SK-N-MC (cell line): ENCODE results near the gene PXT1.
"Not testable (repeated sequence)": the region's sequence is repeated elsewhere in the genome, so short reads cannot be mapped to it uniquely, and the experiment has no call there.

ENCODE experiments used
- DNase-seq: peaks from one replicate; pipeline ENCODE4 v3.0.0-alpha.2; 2011; ENCODE audit warnings: low read depth, low spot score
- H3K27ac ChIP-seq: fragments of 200-600 bp; sonication (generic); 2 replicates; pipeline ENCODE4 v1.5.1; 2016; ENCODE audit warnings: mixed run types
- H3K36me3 ChIP-seq: fragments of 200-600 bp; sonication (generic); 2 replicates; pipeline ENCODE4 v1.6.1; 2017; ENCODE audit warnings: antibody characterized with exemption, low read length, mixed read lengths; ENCODE audit not compliant: insufficient read depth
- H3K4me3 ChIP-seq: fragments of 200-600 bp; sonication (generic); 2 replicates; pipeline ENCODE4 v1.5.1; 2016
- H3K9ac ChIP-seq: fragments of 200-600 bp; sonication (generic); 2 replicates; pipeline ENCODE4 v1.8.0; 2017; ENCODE audit warnings: mixed run types, mixed read lengths; ENCODE audit not compliant: insufficient read length
- H3K9me3 ChIP-seq: fragments of 200-600 bp; sonication (generic); 2 replicates; pipeline ENCODE4 v1.6.1; 2017; ENCODE audit warnings: low read depth, mild to moderate bottlenecking, antibody characterized with exemption, low read length, moderate library complexity, mixed read lengths
- EZH2 ChIP-seq: fragments of 200-600 bp; sonication (generic); IDR thresholded peaks from one replicate; pipeline ENCODE4 v1.6.1; 2017; ENCODE audit warnings: antibody characterized with exemption
- FOXP2 ChIP-seq: optimal IDR thresholded peaks from 2 replicates; pipeline ENCODE3; 2011; ENCODE audit warnings: mild to moderate bottlenecking, moderate library complexity; ENCODE audit not compliant: insufficient read depth; ENCODE audit errors: extremely low read length, control extremely low read depth
- POLR2AphosphoS5 ChIP-seq: IDR thresholded peaks from 2 replicates; pipeline ENCODE4 v1.6.1; 2012; ENCODE audit warnings: mild to moderate bottlenecking, low read depth, low read length, borderline replicate concordance

PXT1 gene

GRCh38 chr6:36442671-36443470 is at the start of gene PXT1, which contains the start of gene KCTD20:
TSS of gene PXT1 (minus strand) at chr6:36442854. CDS start at chr6:36426082, 16,772 bp downstream.
TSS of gene KCTD20 (plus strand) at chr6:36443000. CDS start at chr6:36470098, 27,098 bp downstream.
- Histone ChIP-seq H3K4me3 (peak within 1 kb of the TSS; percentile 81), H3K36me3 (peaks cover 14% of the 10 kb centered on the region), H3K9ac (peak within 1 kb of the TSS; percentile 93), H3K9me3 (no peaks in the 10 kb centered on the region), H3K27ac (peak within 1 kb of the TSS; percentile 90)
- TF ChIP-seq FOXP2 (no peak), POLR2AphosphoS5 (peak; percentile 87)
- DNase-seq, result no peak

- no peak for DNase-seq
- Histone ChIP-seq H3K4me3 (no peak overlapping the region), H3K27ac (no peak overlapping the region), H3K9ac (no peak overlapping the region), H3K36me3 (peaks cover 41% of the 10 kb centered on the region), H3K9me3 (no peaks in the 10 kb centered on the region)
- TF ChIP-seq POLR2AphosphoS5 (no peak), FOXP2 (no peak), EZH2 (no peak)
Observed at GRCh38 chr6:36492092-36492491, 49.4 kb upstream of the PXT1 start.

- TF ChIP-seq FOXP2, result no peak
- TF ChIP-seq EZH2, result no peak
- DNase-seq, result no peak
- peaks cover 41% of the 10 kb centered on the region for H3K36me3 ChIP-seq
Observed at GRCh38 chr6:36491378-36491965, 48.8 kb upstream of the PXT1 start.

GRCh38 chr6:36489426-36489825 is 46.8 kb upstream of the PXT1 start:
- no peak for TF ChIP-seq FOXP2
- no peak for TF ChIP-seq POLR2AphosphoS5
- TF ChIP-seq EZH2, result no peak
- H3K36me3 ChIP-seq, result peaks cover 42% of the 10 kb centered on the region
- no peak overlapping the region for H3K27ac ChIP-seq
- no peak overlapping the region for H3K9ac ChIP-seq
- H3K9me3 ChIP-seq, result no peaks in the 10 kb centered on the region
- no peak overlapping the region for H3K4me3 ChIP-seq
- DNase-seq, result no peak

More at GRCh38 chr6:36491378-36491965, 48.8 kb upstream of the PXT1 start:
- H3K27ac ChIP-seq, result no peak overlapping the region
- no peak overlapping the region for H3K4me3 ChIP-seq
- H3K9ac ChIP-seq, result no peak overlapping the region
- no peaks in the 10 kb centered on the region for H3K9me3 ChIP-seq

GRCh38 chr6:36488221-36488620 is 45.6 kb upstream of the PXT1 start:
- Histone ChIP-seq H3K9ac (no peak overlapping the region), H3K27ac (no peak overlapping the region), H3K36me3 (peaks cover 45% of the 10 kb centered on the region), H3K9me3 (no peaks in the 10 kb centered on the region), H3K4me3 (no peak overlapping the region)
- no peak for DNase-seq
- TF ChIP-seq POLR2AphosphoS5 (no peak), FOXP2 (no peak), EZH2 (no peak)

GRCh38 chr6:36487698-36488097 is 45.0 kb upstream of the PXT1 start:
- no peak for DNase-seq
- H3K27ac ChIP-seq, result no peak overlapping the region

GRCh38 chr6:36484736-36485135 is 42.1 kb upstream of the PXT1 start:
- Histone ChIP-seq H3K36me3 (peaks cover 70% of the 10 kb centered on the region), H3K9me3 (no peaks in the 10 kb centered on the region), H3K27ac (no peak overlapping the region), H3K9ac (no peak overlapping the region), H3K4me3 (no peak overlapping the region)
- DNase-seq, result no peak
- no peak for TF ChIP-seq FOXP2
- TF ChIP-seq EZH2, result no peak
- no peak for TF ChIP-seq POLR2AphosphoS5

More at GRCh38 chr6:36487698-36488097, 45.0 kb upstream of the PXT1 start:
- Histone ChIP-seq H3K9me3 (no peaks in the 10 kb centered on the region), H3K36me3 (peaks cover 45% of the 10 kb centered on the region), H3K9ac (no peak overlapping the region), H3K4me3 (no peak overlapping the region)
- TF ChIP-seq POLR2AphosphoS5, result no peak
- TF ChIP-seq EZH2, result no peak
- no peak for TF ChIP-seq FOXP2

- not testable (repeated sequence) for H3K9me3 ChIP-seq, H3K9ac ChIP-seq, H3K4me3 ChIP-seq, H3K27ac ChIP-seq, DNase-seq
- H3K36me3 ChIP-seq, result peaks cover 77% of the 10 kb centered on the region
Observed at GRCh38 chr6:36483326-36483725, 40.7 kb upstream of the PXT1 start.

- no peaks in the 10 kb centered on the region for H3K9me3 ChIP-seq
- no peak overlapping the region for H3K4me3 ChIP-seq
- no peak for DNase-seq
- H3K9ac ChIP-seq, result no peak overlapping the region
- H3K27ac ChIP-seq, result no peak overlapping the region
- no peak for TF ChIP-seq FOXP2
- TF ChIP-seq EZH2, result no peak
- no peak for TF ChIP-seq POLR2AphosphoS5
- peaks cover 61% of the 10 kb centered on the region for H3K36me3 ChIP-seq
Observed at GRCh38 chr6:36479256-36479655, 36.6 kb upstream of the PXT1 start.
